ENCODE data around the gene SRD5A1. TPM values are rescaled to one million over a fixed set of nuclear protein-coding genes. Genes with fewer than 3 reads are reported as not detected.

The SRD5A1 gene
- total and polyA plus RNA-seq, 2 of the 8 experiments (the other 6 are each of a cell fraction or from before 2014, with no cell fraction given): 34.7 to 42.4 TPM

DNA sequence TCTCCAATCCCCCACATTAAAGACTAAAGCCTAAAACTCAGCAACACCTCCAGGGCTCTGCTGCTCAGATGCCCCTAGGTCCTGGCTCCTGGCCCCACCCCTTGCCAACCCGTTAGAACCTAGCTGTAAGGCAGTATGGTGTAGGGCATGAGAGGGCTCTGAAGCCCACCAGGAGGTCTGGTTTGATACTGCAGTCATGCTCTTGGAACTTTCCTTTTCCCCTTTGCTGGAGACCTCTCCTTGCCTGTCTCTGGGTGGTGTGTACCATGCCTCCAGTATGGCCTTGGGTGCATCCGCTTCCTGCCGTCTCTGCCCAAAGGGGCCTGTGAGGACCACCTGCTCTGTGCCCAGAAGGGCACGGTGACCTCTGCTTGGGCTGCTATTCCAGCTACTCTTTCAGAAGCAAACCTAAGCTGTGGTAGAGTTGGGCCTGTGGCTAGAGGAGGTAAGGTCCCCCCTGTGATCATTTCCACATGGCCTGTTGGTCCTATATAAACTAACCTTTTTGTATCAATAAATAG, 83.4 kb downstream of the SRD5A1 start:
- Histone ChIP-seq H3K4me2 (ENCODE audit: insufficient read depth in 1 of 2, low read depth in 2 of 2, low read length in 2 of 2) (peak overlapping the region; percentile 86 to 87; a peak in 3 of 4 replicates), H3K36me3 (ENCODE audit: control insufficient read depth in 2 of 4, insufficient read depth in 4 of 4, low read length in 3 of 4) (no peaks in the 10 kb centered on the region), H2BK12ac (ENCODE audit: low read depth, low read length) (no peak overlapping the region), H3K23me2 (ENCODE audit: low read depth, low read length) (peaks cover 9% of the 10 kb centered on the region), H2AK5ac (ENCODE audit: low read depth, low read length) (no peak overlapping the region), H3K4me1 (replicated peaks in 1 of 4; ENCODE audit: control insufficient read depth in 3 of 4, insufficient read depth in 4 of 4, low read length in 3 of 4) (peaks cover under 1 to 16% (median 7%) of the 10 kb centered on the region in 4 experiments; a peak in 6 of 7 replicates), H2BK5ac (ENCODE audit: low read depth, low read length) (no peak overlapping the region), H3K9me3 (ENCODE audit: insufficient read depth in 2 of 2, low read depth in 1 of 2, low read length in 1 of 2) (no peaks in the 10 kb centered on the region), H3K27me3 (replicated peaks in 1 of 4; ENCODE audit: control insufficient read depth in 3 of 4, extremely low read depth in 1 of 4, insufficient read depth in 3 of 4, low read length in 3 of 4) (no peaks in the 10 kb centered on the region), H3K56ac (replicated peaks; ENCODE audit: insufficient read length, low read depth, low read length) (no peak overlapping the region), H3K9ac (replicated peaks in 1 of 4; ENCODE audit: extremely low read depth in 1 of 4, low read depth in 3 of 4, low read length in 3 of 4) (no peak overlapping the region), H4K8ac (ENCODE audit: extremely low read depth, insufficient read depth, low read length) (no peak overlapping the region), H3K18ac (ENCODE audit: extremely low read depth, low read length) (no peak overlapping the region), H2BK120ac (replicated peaks; ENCODE audit: low read depth, low read length) (no peak overlapping the region), H2AFZ (ENCODE audit: low read length) (no peak overlapping the region), H3K27ac (ENCODE audit: low read depth, low read length) (no peak overlapping the region), H3K23ac (ENCODE audit: insufficient read length) (no peak overlapping the region), H3K79me1 (ENCODE audit: low read depth, low read length) (peaks cover 28% of the 10 kb centered on the region), H2BK20ac (ENCODE audit: low read length) (no peak overlapping the region), H3K79me2 (ENCODE audit: control insufficient read depth in 1 of 2, insufficient read depth in 2 of 2, low read length in 2 of 2) (peaks cover 14 to 70% of the 10 kb centered on the region in 2 experiments), H3K4me3 (ENCODE audit: extremely low read depth in 1 of 4, insufficient read depth in 2 of 4, low read depth in 3 of 4, low read length in 4 of 4) (peak overlapping the region in 1 of 4 experiments; percentile 84; a peak in 1 of 8 replicates), H3K4ac (replicated peaks; ENCODE audit: insufficient read length, low read depth, low read length) (no peak overlapping the region), H4K20me1 (replicated peaks in 1 of 2; ENCODE audit: control insufficient read depth in 1 of 2, insufficient read depth in 2 of 2, low read length in 2 of 2) (peaks cover 24 to 49% of the 10 kb centered on the region in 2 experiments), H2BK15ac (ENCODE audit: low read length) (no peak overlapping the region), H4K91ac (replicated peaks; ENCODE audit: insufficient read length, low read length) (no peak overlapping the region), H3K14ac (ENCODE audit: insufficient read length) (no peak overlapping the region), H4K5ac (ENCODE audit: insufficient read length, low read depth, low read length) (no peak overlapping the region)
- WGBS, 2 experiments (ENCODE audit: extremely low coverage in 1 of 2, insufficient coverage in 1 of 2, insufficient read length in 1 of 2, insufficient replicate concordance in 2 of 2, low coverage in 1 of 2, low lambda C conversion rate in 2 of 2, missing lambda C conversion rate in 1 of 2): 95% methylated on average over 4 of the region's 4 CpGs; no CpG with 5 or more reads in 1 of the 2 experiments
- POLR2A ChIA-PET (ENCODE audit: partially characterized antibody): interaction anchor here (1.3 to 2.5 kb wide), 3 partner anchors 10 to 84 kb away, joined by 3 to 6 read pairs (median 5); partner anchors contain the start of genes NSUN2 and SRD5A1
- FAIRE-seq (no peak), DNase-seq (ENCODE audit: low read depth in 1 of 2, low spot score in 2 of 2) (no peak)
- CTCF ChIA-PET (ENCODE audit: partially characterized antibody): interaction anchor here (1.7 to 3.7 kb wide), 2 partner anchors 12 to 29 kb away, joined by 4 to 15 read pairs; no protein-coding TSS in a partner anchor
- no peak for TF ChIP-seq GABPA (IDR thresholded peaks at IDR 0.05; ENCODE audit: borderline replicate concordance, insufficient read depth, low read length)
- TF ChIP-seq TEAD4 (IDR thresholded peaks at IDR 0.05; ENCODE audit: low read depth, low read length): no peak
- TF ChIP-seq CTBP2 (IDR thresholded peaks at IDR 0.05; ENCODE audit: borderline replicate concordance, insufficient read depth, insufficient read length, low read length): no peak
- TF ChIP-seq, protein P1, sequence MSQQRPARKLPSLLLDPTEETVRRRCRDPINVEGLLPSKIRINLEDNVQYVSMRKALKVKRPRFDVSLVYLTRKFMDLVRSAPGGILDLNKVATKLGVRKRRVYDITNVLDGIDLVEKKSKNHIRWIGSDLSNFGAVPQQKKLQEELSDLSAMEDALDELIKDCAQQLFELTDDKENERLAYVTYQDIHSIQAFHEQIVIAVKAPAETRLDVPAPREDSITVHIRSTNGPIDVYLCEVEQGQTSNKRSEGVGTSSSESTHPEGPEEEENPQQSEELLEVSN (IDR thresholded peaks at IDR 0.05): no peak
- TF ChIP-seq CBX5 (IDR thresholded peaks at IDR 0.05; ENCODE audit: low read depth, low read length): no peak
- TF ChIP-seq, protein P2, sequence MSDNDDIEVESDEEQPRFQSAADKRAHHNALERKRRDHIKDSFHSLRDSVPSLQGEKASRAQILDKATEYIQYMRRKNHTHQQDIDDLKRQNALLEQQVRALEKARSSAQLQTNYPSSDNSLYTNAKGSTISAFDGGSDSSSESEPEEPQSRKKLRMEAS (IDR thresholded peaks at IDR 0.05): no peak
- TF ChIP-seq TAF7 (optimal IDR thresholded peaks at IDR 0.05; ENCODE audit: borderline replicate concordance, low read depth, low read length): no peak
- no peak for TF ChIP-seq NRF1 (IDR thresholded peaks at IDR 0.05; ENCODE audit: low read depth, low read length)
- no peak for TF ChIP-seq RXRA (IDR thresholded peaks at IDR 0.05; ENCODE audit: insufficient read depth, low read depth, low read length)
- no peak for TF ChIP-seq POLR2AphosphoS5 (IDR thresholded peaks at IDR 0.05; ENCODE audit: low read depth, low read length)
- TF ChIP-seq CHD2 (IDR thresholded peaks at IDR 0.05; ENCODE audit: low read length): no peak
- TF ChIP-seq RNF2 (IDR thresholded peaks at IDR 0.05; ENCODE audit: borderline replicate concordance, low read depth, low read length, missing control alignments, poor library complexity, severe bottlenecking): no peak

Measured in H1 (cell line).